K562 (cell line): Measurements from ENCODE around the gene CNGB1. TPM values are rescaled to one million over a fixed set of nuclear protein-coding genes. Genes with fewer than 3 reads are reported as not detected.

Experiments
- ATAC-seq: fragments of 200-7000 bp; cut with Tn5 transposase; 3 replicates; pipeline ENCODE4 v1.9.1; 2020; ENCODE audit warnings: moderate library complexity
- BruUV-seq: library from RNA; stranded (reverse); fragments of 400-500 nt; replicated peaks from 2 replicates; lab custom pipeline; 2021; lab: Mats Ljungman, UMichigan
- CTCF ChIA-PET: fragments of 300-600 bp; formaldehyde crosslinking; extraction: SDS; loops from one replicate; lab custom pipeline; 2021; ENCODE audit warnings: low intra/inter-chr PET ratio; lab: Yijun Ruan, JAX
- POLR2A ChIA-PET: fragments of 300-600, 350-650 bp; sonication (Branson Sonifier 250); formaldehyde crosslinking; extraction: SDS; loops from one replicate; lab custom pipeline; 2021; ENCODE audit warnings: antibody characterized with exemption, inconsistent platforms; lab: Yijun Ruan, JAX
- DNase-seq, 4 experiments: peaks; one replicate each; pipeline versions ENCODE4 v3.0.0 to v3.0.0-alpha.2; 2011 to 2018; ENCODE audit warnings: low spot score in 3 of 4, mixed read lengths in 3 of 4; ENCODE audit errors: extremely low read depth in 1 of 4
- FAIRE-seq: peaks from 2 replicates; lab custom pipeline; 2011; peaks lifted over from hg19 to GRCh38; lab: Jason Lieb, UNC
- H2AFZ ChIP-seq: 2 replicates; pipeline ENCODE4 v1.6.0; 2011; ENCODE audit warnings: low read depth, low read length, control low read depth, inconsistent platforms
- H3K27ac ChIP-seq: fragments of 200-600 bp; 3 replicates; pipeline ENCODE4 v1.8.0; 2011; ENCODE audit warnings: low read depth, mild to moderate bottlenecking, control low read depth, inconsistent platforms, low read length, moderate library complexity, mixed read lengths; ENCODE audit errors: extremely low read depth
- H3K27me3 ChIP-seq, 2 experiments: fragments of 300-600 bp in 1 of 2; 2 replicates in 1 of 2; 3 replicates in 1 of 2; pipeline versions ENCODE4 v1.6.0 to v1.8.0; 2011; ENCODE audit warnings: inconsistent platforms in 2 of 2, low read length in 2 of 2, mild to moderate bottlenecking in 1 of 2, mixed read lengths in 1 of 2, moderate library complexity in 1 of 2; ENCODE audit not compliant: control insufficient read depth in 2 of 2, insufficient read depth in 2 of 2
- H3K36me3 ChIP-seq: fragments of 300-600 bp; 3 replicates; pipeline ENCODE4 v1.8.0; 2011; ENCODE audit warnings: mild to moderate bottlenecking, low read length, inconsistent platforms; ENCODE audit not compliant: control insufficient read depth, insufficient read depth
- H3K4me1 ChIP-seq, 2 experiments: fragments of 200-600 bp in 1 of 2; replicated peaks in 1 of 2; 2 replicates in 1 of 2; 3 replicates in 1 of 2; pipeline versions ENCODE4 v1.5.1 to v1.8.0; 2011; ENCODE audit warnings: inconsistent platforms in 2 of 2, low read length in 2 of 2, mild to moderate bottlenecking in 1 of 2, mixed read lengths in 1 of 2, moderate library complexity in 1 of 2; ENCODE audit not compliant: control insufficient read depth in 2 of 2, insufficient read depth in 2 of 2
- H3K4me2 ChIP-seq: 2 replicates; pipeline ENCODE4 v1.6.1; 2011; ENCODE audit warnings: low read length, control low read depth, inconsistent platforms, mixed read lengths; ENCODE audit not compliant: insufficient read depth
- H3K4me3 ChIP-seq: fragments of 200-600 bp; sonication (generic), shearing (Covaris generic); 2 replicates; pipeline ENCODE4 v1.5.1; 2016; ENCODE audit warnings: control low read depth, inconsistent platforms
- H3K79me2 ChIP-seq: fragments of 200-600 bp; 3 replicates; pipeline ENCODE4 v1.8.0; 2011; ENCODE audit warnings: low read length, inconsistent platforms; ENCODE audit not compliant: control insufficient read depth, insufficient read depth
- H3K9ac ChIP-seq, 2 experiments: 2 replicates each; pipeline versions ENCODE4 v1.6.0 to v1.6.1; 2011; ENCODE audit warnings: low read depth in 2 of 2, low read length in 2 of 2, control low read depth in 1 of 2, inconsistent platforms in 1 of 2, mild to moderate bottlenecking in 1 of 2, mixed read lengths in 1 of 2; ENCODE audit not compliant: insufficient read depth in 1 of 2
- H3K9me1 ChIP-seq: one replicate; pipeline ENCODE4 v1.6.0; 2011; ENCODE audit warnings: inconsistent platforms, mild to moderate bottlenecking, low read length, moderate library complexity; ENCODE audit not compliant: control insufficient read depth, insufficient read depth
- H3K9me3 ChIP-seq: replicated peaks from 2 replicates; pipeline ENCODE4 v1.5.1; 2011; ENCODE audit warnings: low read depth, low read length, inconsistent platforms; ENCODE audit not compliant: control insufficient read depth, insufficient read depth
- H4K20me1 ChIP-seq: replicated peaks from 2 replicates; pipeline ENCODE4 v1.6.1; 2011; ENCODE audit warnings: low read length, inconsistent platforms, mixed read lengths; ENCODE audit not compliant: control insufficient read depth, insufficient read depth
- BACH1 ChIP-seq: fragments of 200-800 bp; sonication (Bioruptor generic); IDR thresholded peaks from 2 replicates; pipeline ENCODE4 v1.6.1; 2016; ENCODE audit warnings: missing genetic modification characterization, missing compliant biosample characterization
- BCOR ChIP-seq: fragments of 450-650 bp; IDR thresholded peaks from 2 replicates; pipeline ENCODE4 v1.6.1; 2016
- CBX5 ChIP-seq: IDR thresholded peaks from 2 replicates; pipeline ENCODE4 v1.6.1; 2014; ENCODE audit warnings: low read depth, borderline replicate concordance
- CEBPB ChIP-seq: fragments of 450-650 bp; IDR thresholded peaks from 2 replicates; pipeline ENCODE4 v1.6.1; 2016; ENCODE audit warnings: missing genetic modification characterization, missing compliant biosample characterization
- CEBPG ChIP-seq, 3 experiments: fragments of 200-800 bp in 1 of 3; sonication (Bioruptor generic) in 1 of 3; sonication (generic) in 1 of 3; formaldehyde crosslinking in 1 of 3; IDR thresholded peaks in 2 of 3; conservative IDR thresholded peaks in 1 of 3; 2 replicates each; pipeline versions ENCODE4 v1.6.1 to v1.8.0; 2016 to 2022; ENCODE audit warnings: missing compliant biosample characterization in 2 of 3, missing genetic modification characterization in 2 of 3, mild to moderate bottlenecking in 1 of 3, missing genetic modification reagents in 1 of 3
- ELF2 ChIP-seq: fragments of 250-450 bp; sonication (Bioruptor Pico); IDR thresholded peaks from 2 replicates; pipeline ENCODE4 v1.5.0; 2021; ENCODE audit warnings: mild to moderate bottlenecking
- ETV5 ChIP-seq: sonication (generic); formaldehyde crosslinking; IDR thresholded peaks from 2 replicates; pipeline ENCODE4 v1.4.0; 2020; ENCODE audit warnings: low read depth, mild to moderate bottlenecking, missing genetic modification reagents
- EWSR1 ChIP-seq: fragments of 450-650 bp; IDR thresholded peaks from 2 replicates; pipeline ENCODE4 v1.6.1; 2018; ENCODE audit warnings: borderline replicate concordance, mild to moderate bottlenecking, low read depth, moderate library complexity; ENCODE audit not compliant: partially characterized antibody
- KDM1A ChIP-seq, 2 experiments: fragments of 450-650 bp; IDR thresholded peaks; 2 replicates each; pipeline ENCODE4 v1.6.1; 2016; ENCODE audit warnings: mild to moderate bottlenecking in 2 of 2
- MCM5 ChIP-seq: fragments of 450-650 bp; IDR thresholded peaks from 2 replicates; pipeline ENCODE4 v1.6.1; 2016; ENCODE audit warnings: low read depth
- RBM25 ChIP-seq: fragments of 200-400 bp; formaldehyde crosslinking; IDR thresholded peaks from 2 replicates; pipeline ENCODE4 v1.6.1; 2018; ENCODE audit warnings: low read length, low read depth, moderate library complexity; ENCODE audit not compliant: severe bottlenecking
- RERE ChIP-seq: sonication (generic); formaldehyde crosslinking; IDR thresholded peaks from 2 replicates; pipeline ENCODE4 v1.8.0; 2023; ENCODE audit warnings: missing genetic modification reagents, mild to moderate bottlenecking, borderline replicate concordance
- SMAD3 ChIP-seq: fragments of 450-650 bp; formaldehyde crosslinking; conservative IDR thresholded peaks from 2 replicates; pipeline ENCODE4 v1.4.0; 2020; ENCODE audit warnings: mild to moderate bottlenecking
- TCF3 ChIP-seq: sonication (generic); formaldehyde crosslinking; IDR thresholded peaks from 2 replicates; pipeline ENCODE4 v1.4.0; 2020; ENCODE audit warnings: mild to moderate bottlenecking, missing genetic modification reagents
- ZNF253 ChIP-seq: fragments of 250-450 bp; sonication (Bioruptor Pico); conservative IDR thresholded peaks from 2 replicates; pipeline ENCODE4 v1.6.1; 2021; ENCODE audit warnings: mild to moderate bottlenecking
- ZNF263 ChIP-seq: sonication (generic); formaldehyde crosslinking; IDR thresholded peaks from 2 replicates; pipeline ENCODE4 v1.8.0; 2022; ENCODE audit warnings: mild to moderate bottlenecking, missing genetic modification reagents, borderline replicate concordance
- WGBS: fragments of 100-300 bp; shearing (Covaris generic); methylation state at CpG from one replicate; pipeline ENCODE4 v1.1.6; 2016; ENCODE audit warnings: low coverage, mixed read lengths; ENCODE audit not compliant: insufficient coverage; ENCODE audit errors: missing lambda C conversion rate; 5-methylcytosine and 5-hydroxymethylcytosine counted together
- in situ Hi-C: fragments of 300-500 bp; cut with MboI; formaldehyde crosslinking; loops from 4 replicates; pipeline ENCODE4 v1.15.0; 2018; ENCODE audit warnings: inconsistent platforms, mixed read lengths
- intact Hi-C: fragments of 100-400 bp; cut with micrococcal nuclease; formaldehyde crosslinking; loops from 2 replicates; pipeline ENCODE4 v1.14.2; 2022
- polyA plus RNA-seq, 8 experiments: library from polyadenylated mRNA; depleted of rRNA in 4 of 8; stranded (reverse) in 5 of 8; unstranded in 3 of 8; fragments of >200 nt; fragmentation: Nextera tagmentation in 2 of 8; fragmentation: Illumina TruSeq in 1 of 8; extraction: Ambion mirVana in 2 of 8; extraction: Trizol in 1 of 8; gene quantifications; 2 replicates each; pipeline versions ENCODE4 v1.2.1 to v1.2.3, GENCODE V29; 2011 to 2014; ENCODE audit warnings: inconsistent platforms in 1 of 8, missing spikeins in 1 of 8
- total RNA-seq, 7 experiments: library from RNA; depleted of rRNA in 6 of 7; stranded (reverse); fragments of >200 nt in 6 of 7; fragmentation: Illumina TruSeq in 2 of 7; extraction: Trizol in 2 of 7; gene quantifications; 2 replicates each; pipeline versions ENCODE4 v1.2.1 to v1.2.3, GENCODE V29; 2011 to 2021; ENCODE audit warnings: low replicate concordance in 1 of 7

CNGB1 gene
- total and polyA plus RNA-seq, 9 of the 15 experiments (the other 6 are each of a cell fraction or from before 2014, with no cell fraction given) = not detected

- peak; percentile 79 for TF ChIP-seq CEBPG (CRISPR knock-in tag; IDR thresholded peaks at IDR 0.05)
- peak; percentile 70 to 92 for TF ChIP-seq CEBPG (tag; conservative IDR thresholded peaks at IDR 0.05 in 1 of 2, IDR thresholded peaks at IDR 0.05 in 1 of 2)
- TF ChIP-seq ZNF253 (CRISPR knock-in tag) = no peak
- TF ChIP-seq TCF3 = no peak
- no peak for TF ChIP-seq ETV5 (CRISPR knock-in tag)
Observed at GRCh38 chr16:57938936-57939871, 31.7 kb downstream of the CNGB1 start (continued).

- no peak for DNase-seq
- no peak overlapping the region for H2AFZ ChIP-seq
- H3K9me1 ChIP-seq = no peaks in the 10 kb centered on the region
- TF ChIP-seq KDM1A (IDR thresholded peaks at IDR 0.05) (peak in 1 of 2 experiments; percentile 29; a peak in 1 of 4 replicates), EWSR1 (no peak), BCOR (peak; percentile 27; the same call in 1 of the 2 replicates), RBM25 (peak; percentile 58), CBX5 (no peak), ELF2 (no peak), RERE (CRISPR knock-in tag) (no peak), BACH1 (tag) (no peak), ZNF263 (CRISPR knock-in tag) (no peak), MCM5 (no peak), SMAD3 (CRISPR knock-in tag) (no peak), CEBPB (tag) (no peak)
- TF ChIP-seq, all 486 proteins: peak for 3
- POLR2A ChIA-PET = no interaction called here
- peaks cover 0 to 4% of the 10 kb centered on the region in 2 experiments; a peak in 2 of 5 replicates for H3K4me1 ChIP-seq
- no peaks in the 10 kb centered on the region for H3K79me2 ChIP-seq
- no peaks in the 10 kb centered on the region for H3K36me3 ChIP-seq
- no TSS peak for BruUV-seq
- 0 out of 2 replicates have a peak, but pooled peaks cover 4% of the 10 kb centered on the region for H4K20me1 ChIP-seq
- H3K4me3 ChIP-seq = no peak overlapping the region
- FAIRE-seq (no peak), ATAC-seq (no peak)
- H3K27me3 ChIP-seq = peaks cover 36 to 57% of the 10 kb centered on the region in 2 experiments
- in situ Hi-C loops = no loop called here
- H3K27ac ChIP-seq = no peak overlapping the region
- no peak overlapping the region for H3K9ac ChIP-seq
- 10% methylated on average over 6 of the region's 6 CpGs for WGBS
- H3K4me2 ChIP-seq = no peak overlapping the region
- intact Hi-C loops = no loop called here
- no peaks in the 10 kb centered on the region for H3K9me3 ChIP-seq
- CTCF ChIA-PET = no interaction called here
Observed at GRCh38 chr16:57938484-57938883, 32.4 kb downstream of the CNGB1 start.
